ENCODE results near the gene YPEL3. TPM values are rescaled to one million over a fixed set of nuclear protein-coding genes. Genes with fewer than 3 reads are reported as not detected.

The YPEL3 gene
- total RNA-seq, 1 donor from 2014 or later: 9.6 TPM

GRCh38 chr16:30077656-30078055 is 18.4 kb downstream of the YPEL3 start:
- Mint-ChIP-seq H3K27me3 (ENCODE audit: low read depth) (no peaks in the 10 kb centered on the region), H3K9me3 (no peaks in the 10 kb centered on the region), H3K36me3 (ENCODE audit: low read depth) (peaks cover 8% of the 10 kb centered on the region), H3K4me3 (peak overlapping the region; percentile 96), H3K4me1 (peaks cover 31% of the 10 kb centered on the region), H3K27ac (ENCODE audit: unreplicated experiment) (no peak overlapping the region)
- no peak for TF ChIP-seq CTCF (conservative IDR thresholded peaks at IDR 0.05)
- no peak for DNase-seq (ENCODE audit: low read depth, low spot score)

DNA sequence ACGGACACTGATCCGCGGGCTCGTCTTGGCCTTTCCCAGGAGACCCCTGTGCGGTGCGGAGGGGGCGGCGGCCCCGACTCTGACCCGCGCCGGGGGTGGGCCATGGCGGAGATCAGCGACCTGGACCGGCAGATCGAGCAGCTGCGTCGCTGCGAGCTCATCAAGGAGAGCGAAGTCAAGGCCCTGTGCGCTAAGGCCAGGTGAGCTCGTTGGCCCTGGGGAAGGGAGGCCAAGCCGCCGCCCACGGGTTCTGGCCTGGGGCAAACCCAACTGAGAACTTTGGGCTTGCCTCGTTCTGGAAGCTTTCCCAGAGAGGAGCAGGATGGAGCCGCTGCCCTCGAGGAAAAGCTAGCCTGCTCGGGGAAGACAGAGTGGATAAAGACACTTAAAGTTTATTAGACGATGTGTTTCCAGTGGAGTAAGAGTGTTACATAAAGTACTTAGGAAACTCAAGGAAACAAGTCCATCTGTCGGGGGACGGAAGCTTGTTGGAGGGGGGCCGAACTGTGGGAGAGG is 19.7 kb downstream of the YPEL3 start:
- Mint-ChIP-seq H3K27me3 (ENCODE audit: low read depth) (no peaks in the 10 kb centered on the region), H3K9me3 (no peaks in the 10 kb centered on the region), H3K4me3 (peak overlapping the region; percentile 96), H3K4me1 (peaks cover 31% of the 10 kb centered on the region), H3K36me3 (ENCODE audit: low read depth) (peaks cover 12% of the 10 kb centered on the region), H3K27ac (ENCODE audit: unreplicated experiment) (peak overlapping the region; percentile 81)
- no peak for TF ChIP-seq CTCF (conservative IDR thresholded peaks at IDR 0.05)
- DNase-seq (ENCODE audit: low read depth, low spot score): no peak

GRCh38 chr16:30075503-30076275 is 20.3 kb downstream of the YPEL3 start, which contains the start of gene PPP4C:
TSS of gene PPP4C (plus strand) at chr16:30075994. CDS start at chr16:30076378, 384 bp downstream.
- DNase-seq (ENCODE audit: low read depth, low spot score): peak; percentile 89
- TF ChIP-seq CTCF (conservative IDR thresholded peaks at IDR 0.05): no peak
- peaks cover 12% of the 10 kb centered on the region for H3K36me3 Mint-ChIP-seq (ENCODE audit: low read depth)
- H3K4me3 Mint-ChIP-seq: peak within 1 kb of the TSS; percentile 96
- no peaks in the 10 kb centered on the region for H3K27me3 Mint-ChIP-seq (ENCODE audit: low read depth)
- H3K4me1 Mint-ChIP-seq: peaks cover 31% of the 10 kb centered on the region
- H3K27ac Mint-ChIP-seq (ENCODE audit: unreplicated experiment): peak within 1 kb of the TSS; percentile 96
- no peaks in the 10 kb centered on the region for H3K9me3 Mint-ChIP-seq

DNA sequence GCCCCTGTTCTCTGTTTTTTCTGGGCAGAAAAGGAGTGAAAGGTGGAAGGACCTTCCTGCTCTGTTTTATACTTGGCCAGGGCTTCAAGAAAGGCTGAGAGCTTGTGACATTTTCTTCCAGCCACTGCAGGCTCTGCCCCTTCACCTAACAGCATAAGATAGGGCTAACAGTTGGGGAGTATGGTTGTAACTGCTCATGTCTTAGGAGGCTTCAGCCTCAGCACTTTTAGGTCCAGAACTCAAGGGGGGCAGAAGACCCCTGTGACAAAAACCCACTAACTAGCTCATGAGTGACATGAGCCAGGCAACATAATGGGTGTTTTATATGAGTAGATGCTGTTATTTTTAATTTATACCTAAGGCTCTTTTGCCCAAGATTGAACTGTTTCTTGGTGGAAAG is 25.5 kb downstream of the YPEL3 start:
- H3K4me3 Mint-ChIP-seq: peak overlapping the region; percentile 61

More for the DNA sequence above, 25.5 kb downstream of the YPEL3 start:
- TF ChIP-seq CTCF (conservative IDR thresholded peaks at IDR 0.05): no peak
- DNase-seq (ENCODE audit: low read depth, low spot score): no peak
- H3K36me3 Mint-ChIP-seq (ENCODE audit: low read depth): peaks cover 25% of the 10 kb centered on the region
- no peak overlapping the region for H3K27ac Mint-ChIP-seq (ENCODE audit: unreplicated experiment)
- H3K4me1 Mint-ChIP-seq: peaks cover 31% of the 10 kb centered on the region
- H3K27me3 Mint-ChIP-seq (ENCODE audit: low read depth): no peaks in the 10 kb centered on the region
- H3K9me3 Mint-ChIP-seq: no peaks in the 10 kb centered on the region
